RKO (cell line): ENCODE data around the gene TRMT1.
"Not testable (repeated sequence)": the region's sequence is repeated elsewhere in the genome, so short reads cannot be mapped to it uniquely, and the experiment has no call there.

ENCODE experiments used
- DNase-seq: peaks from one replicate; pipeline ENCODE4 v3.0.0-alpha.2; 2016; ENCODE audit warnings: low spot score

Gene TRMT1

DNA sequence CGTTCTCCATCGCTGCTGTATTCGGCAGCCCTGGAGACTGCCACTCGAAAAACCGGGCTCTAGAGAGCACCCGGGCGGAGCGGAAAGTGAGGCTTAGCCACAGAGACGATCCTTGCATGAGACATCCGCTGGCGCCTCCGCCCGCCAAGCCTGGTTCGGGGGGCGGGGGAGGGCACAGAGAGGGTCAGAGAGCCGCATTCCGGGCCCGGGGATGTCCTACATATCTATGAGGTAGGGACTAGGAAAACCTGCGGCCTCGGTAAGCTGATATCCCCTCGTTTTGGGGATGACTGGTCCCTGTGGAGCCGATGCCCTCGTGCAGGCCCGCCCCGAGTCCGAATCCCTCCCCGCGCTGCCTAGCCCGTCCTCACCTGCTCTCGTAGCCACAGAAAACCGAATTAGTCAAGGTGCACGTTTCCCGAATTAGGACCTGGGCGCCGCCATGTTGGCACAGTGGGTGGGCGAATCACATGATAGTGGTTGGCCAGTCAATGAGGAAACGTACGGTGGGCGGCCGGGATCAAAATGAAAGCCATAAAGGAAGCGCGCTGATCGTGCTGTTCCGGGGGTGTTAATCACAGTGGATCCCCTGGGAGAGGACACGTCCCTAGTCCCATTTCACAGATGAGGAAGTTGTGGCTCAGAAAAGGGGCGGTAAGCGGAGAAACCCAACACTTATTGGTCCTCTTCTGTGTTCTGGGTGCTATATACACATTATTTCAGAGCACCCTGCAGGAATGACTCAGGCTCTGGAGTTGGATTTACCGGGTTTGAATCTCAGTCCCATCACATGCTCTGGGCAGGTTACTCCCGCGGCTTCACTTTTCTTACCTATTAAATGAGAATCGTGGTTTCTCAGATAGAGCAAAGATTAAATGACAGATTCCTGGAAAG, at the start of gene TRMT1:
Gene TRMT1 (minus strand): TSS at position 459 of the 894 bp plus-strand sequence. CDS start 341 bp downstream, at position 118.
- peak; percentile 98 for DNase-seq

DNA sequence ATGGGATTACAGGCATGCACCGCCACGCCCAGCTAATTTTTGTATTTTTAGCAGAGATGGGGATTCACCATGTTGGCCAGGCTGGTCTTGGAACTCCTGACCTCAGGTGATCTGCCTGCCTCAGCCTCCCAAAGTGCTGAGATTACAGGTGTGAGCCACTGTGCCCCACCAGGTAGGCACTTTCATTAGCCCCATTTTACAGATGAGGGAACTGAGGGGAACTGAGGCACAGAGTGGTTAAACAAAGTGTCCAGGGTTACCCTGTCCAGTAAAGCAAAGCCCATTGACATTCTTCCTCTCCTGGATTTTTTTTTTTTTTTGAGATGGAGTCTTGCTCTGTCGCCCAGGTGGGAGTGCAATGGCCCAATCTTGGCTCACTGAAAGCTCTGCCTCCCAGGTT, 49.6 kb upstream of the TRMT1 start:
- DNase-seq = not testable (repeated sequence)

DNA sequence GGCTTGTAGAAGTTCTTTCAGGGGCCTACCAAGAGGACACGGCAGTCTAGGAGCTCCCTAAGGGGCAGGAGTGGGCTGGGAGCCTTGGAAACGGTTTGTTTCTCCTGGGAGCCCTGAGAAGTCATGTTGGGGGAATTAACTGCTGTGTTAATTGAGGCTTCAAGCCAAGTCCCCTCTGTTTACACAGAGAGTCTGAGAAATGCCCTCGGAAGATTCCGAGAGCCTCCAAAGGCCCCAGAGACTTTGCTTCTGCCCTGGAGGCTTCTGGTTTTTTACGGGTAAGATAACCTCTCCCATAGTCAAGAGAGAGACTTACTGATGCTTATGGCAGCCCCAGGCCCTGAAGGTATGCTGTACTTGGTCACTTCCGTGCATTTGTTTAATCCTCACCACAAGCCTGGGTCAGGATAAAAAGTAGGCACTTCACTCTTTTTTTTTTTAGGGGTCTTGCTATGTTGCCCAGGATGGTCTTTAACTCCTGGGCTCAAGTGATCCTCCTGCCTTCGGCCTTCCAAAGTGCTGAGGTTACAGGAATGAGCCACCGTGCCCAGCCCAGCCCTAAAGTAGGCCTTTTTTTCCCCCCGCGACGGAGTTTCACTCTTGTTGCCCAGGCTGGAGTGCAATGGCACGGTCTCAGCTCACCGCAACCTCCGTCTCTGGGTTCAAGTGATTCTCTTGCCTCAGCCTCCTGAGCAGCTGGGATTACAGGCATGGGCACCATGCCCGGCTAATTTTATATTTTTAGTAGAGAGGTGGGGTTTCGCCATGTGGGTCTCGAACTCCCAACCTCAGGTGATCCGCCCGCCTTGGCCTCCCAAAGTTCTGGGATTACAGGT, 48.8 kb upstream of the TRMT1 start:
- DNase-seq = no peak

DNA sequence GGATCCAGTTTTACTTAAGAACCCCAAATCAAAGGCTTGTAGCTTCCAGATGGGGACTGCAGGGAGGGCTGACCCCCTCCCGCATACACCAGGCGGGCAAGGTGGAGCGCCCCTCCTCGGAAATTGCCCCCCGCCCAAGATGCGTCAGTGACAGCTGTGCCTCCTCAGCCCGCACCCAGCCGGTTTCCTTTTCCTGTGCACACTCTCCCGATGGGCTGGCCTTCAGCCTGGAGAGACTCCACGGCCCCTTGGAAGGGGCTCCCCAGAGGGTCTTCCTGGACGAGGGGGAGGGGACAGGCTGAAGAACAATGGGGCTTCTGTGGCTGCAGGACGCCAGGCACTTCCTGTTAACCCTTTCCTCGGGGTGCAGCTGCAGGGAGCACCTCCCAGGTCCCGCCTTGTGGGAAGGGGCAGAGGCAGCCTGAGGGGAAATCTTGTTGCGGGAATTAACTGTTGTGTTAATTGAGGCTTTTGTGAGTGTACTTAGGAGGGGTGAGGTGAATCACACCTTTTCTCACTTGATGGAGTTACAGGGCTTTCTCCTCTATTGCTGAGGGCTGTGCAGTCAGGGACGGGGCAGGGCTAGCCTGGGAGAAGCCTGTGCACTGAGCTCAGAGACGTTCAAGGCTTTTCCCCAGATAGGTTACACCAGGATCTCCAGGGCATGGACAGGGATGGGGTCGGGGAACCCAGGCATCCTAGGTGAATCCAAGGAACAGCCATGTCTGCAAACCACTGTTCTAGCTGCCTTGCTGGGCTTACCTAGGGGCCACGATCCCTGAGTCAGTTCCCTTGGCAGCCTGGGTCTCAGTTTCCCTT, 48.0 kb upstream of the TRMT1 start:
- DNase-seq = no peak

DNA sequence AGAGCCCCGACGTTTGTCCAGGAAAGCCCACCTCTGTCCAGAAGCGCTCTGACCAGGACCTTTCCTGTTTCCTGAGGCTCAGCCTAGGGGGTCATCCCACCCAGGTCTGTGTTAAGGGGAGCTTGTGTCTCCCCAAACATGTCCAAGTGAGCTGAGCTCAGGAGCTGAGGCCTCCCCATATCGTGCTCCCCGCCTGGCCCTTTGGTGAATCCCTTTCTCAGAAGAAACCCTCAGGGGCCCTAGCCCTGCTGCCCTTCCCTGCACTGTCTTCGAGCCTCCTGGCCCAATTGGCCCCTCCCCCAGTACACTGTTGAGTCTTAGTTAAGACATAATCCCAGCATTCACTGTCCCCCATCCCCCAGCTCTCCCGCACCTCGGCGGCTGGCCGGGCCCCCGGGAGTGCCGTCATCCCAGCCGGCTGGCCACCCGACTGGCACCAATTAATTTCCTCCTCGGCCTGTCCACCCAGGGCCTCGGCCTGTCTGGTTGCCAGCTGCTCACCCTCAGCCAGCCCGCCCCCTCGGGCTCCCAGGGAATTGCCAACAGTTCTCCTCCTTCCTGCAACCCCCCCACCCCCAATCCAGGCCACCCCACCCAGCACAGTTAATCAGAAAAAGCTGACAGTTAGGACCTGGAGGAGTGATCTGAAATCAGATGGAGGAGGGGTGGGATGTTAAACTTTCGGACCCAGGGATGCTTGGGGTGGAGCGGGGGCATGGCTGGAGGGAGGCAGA, 47.2 kb upstream of the TRMT1 start:
- peak; percentile 71 for DNase-seq

DNA sequence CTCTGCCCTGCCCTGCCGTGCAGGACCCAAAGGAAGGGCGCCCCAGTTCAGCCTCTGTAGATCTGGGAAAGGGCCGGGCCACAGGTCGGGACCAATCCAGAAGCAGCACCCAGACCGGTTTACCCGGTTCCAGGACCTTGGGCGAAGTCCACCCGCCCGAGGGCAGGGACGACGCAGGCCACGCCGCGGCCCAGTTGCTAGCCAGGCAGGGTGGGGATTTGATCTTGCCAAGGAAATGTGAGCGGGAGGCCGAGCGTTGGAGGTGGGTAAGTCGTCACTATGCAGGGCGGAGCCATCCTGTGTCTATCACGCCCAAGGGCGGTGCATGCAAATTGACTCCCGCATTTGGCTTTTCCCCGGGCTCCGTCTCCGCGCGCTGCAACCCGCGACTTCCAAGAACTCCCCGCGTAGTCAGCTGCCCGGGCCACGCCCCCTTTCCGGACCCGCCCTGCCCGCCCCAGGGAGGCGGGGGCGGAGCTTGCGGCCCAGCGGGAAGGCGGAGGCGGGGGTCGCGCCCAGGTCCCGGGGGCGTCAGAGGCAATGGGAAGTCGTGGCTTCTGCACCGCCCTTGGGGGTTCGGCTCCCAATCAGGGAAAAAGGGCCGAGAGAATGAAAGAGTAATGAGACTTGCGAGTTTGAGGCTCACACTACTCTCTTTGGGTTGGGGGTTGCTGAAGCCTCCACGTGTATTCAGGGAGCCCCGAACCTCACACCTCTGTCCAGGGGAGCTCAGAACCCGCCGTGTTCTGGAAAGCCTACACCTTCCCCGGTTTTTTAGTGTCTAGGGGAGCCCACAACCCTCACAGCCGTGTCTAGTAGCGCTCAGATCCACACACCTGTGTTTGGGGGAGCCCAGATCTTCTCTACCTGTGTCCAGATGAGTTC, 46.4 kb upstream of the TRMT1 start:
- DNase-seq = peak; percentile 98

DNA sequence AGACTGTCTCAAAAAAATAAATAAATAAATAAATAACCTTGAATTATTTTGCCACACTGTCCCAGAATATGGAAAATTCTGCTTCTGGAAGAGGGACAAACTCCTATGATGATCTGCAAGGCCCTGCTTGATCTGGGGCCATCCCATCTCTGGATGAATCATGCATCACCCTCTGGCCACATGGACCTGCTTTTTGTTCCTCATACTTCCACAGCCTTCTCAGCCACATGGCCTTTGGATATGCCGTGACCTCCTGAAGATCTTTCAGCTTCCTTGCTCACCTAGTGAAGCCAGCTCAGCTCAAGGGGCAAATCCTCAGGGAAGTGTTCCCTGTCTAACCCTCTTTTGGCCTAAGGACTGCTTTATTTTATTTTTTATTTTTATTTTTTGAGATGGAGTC, 44.0 kb upstream of the TRMT1 start:
- peak; percentile 75 for DNase-seq

DNA sequence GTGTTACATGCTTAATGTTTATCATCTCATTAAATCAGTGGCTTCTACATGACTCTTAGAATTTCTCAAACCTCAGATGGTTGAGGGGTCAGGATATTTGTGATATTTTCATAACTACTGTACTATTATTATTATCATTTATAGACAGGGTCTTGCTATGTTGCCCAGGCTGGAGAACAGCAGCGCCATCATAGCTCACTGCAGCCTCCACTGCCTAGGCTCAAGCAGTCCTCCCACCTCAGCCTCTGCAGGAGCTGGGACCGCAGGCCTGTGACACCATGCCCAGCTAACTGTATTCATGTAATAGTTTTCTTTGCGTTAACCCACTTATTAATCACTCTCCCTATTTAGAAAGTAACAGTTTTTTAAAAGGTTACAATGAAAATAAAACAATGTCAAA, 43.2 kb upstream of the TRMT1 start:
- DNase-seq = no peak

DNA sequence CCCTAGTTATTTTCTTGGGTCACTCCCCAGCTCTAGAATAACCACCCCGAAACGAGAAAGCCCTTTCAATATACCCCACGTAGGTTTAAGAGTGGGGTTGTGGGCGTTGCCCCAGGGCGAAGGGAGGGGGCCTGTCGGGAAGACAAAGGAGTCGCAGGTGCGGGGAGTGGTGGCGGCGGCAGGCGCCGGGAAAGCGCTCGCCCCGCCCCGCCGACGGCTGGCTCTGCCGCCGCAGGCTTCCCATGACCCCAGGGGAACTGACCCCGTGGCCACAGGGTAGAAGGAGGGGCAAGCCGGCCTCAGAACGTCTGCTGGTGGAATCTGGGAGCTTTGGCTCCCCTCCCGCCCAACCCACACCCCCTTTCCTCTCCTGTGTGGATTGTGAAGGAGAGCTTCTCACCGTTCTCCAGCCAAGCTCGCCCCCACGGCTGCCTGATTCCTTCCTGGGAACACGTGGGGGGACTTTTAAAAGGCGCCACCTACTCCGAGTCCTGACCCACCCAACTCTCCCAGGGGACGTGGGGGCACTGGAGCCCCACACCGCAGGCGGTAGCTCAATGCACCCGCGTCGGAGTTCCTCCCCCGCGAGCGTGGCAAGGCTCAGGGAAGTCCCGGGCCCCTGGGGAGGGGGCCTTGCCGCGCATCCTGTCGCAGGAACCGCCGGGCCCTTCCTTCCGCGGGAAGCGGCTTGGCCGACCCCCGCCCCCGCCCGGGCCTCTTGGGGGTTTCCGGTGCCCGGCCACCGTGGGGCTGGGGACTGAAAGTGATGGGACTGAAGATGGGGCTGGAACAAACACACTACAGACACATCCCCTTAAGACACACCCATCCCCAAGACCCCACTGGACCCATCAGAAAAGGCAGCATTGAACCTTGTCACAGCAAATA, 39.2 kb upstream of the TRMT1 start:
- peak; percentile 77 for DNase-seq

DNA sequence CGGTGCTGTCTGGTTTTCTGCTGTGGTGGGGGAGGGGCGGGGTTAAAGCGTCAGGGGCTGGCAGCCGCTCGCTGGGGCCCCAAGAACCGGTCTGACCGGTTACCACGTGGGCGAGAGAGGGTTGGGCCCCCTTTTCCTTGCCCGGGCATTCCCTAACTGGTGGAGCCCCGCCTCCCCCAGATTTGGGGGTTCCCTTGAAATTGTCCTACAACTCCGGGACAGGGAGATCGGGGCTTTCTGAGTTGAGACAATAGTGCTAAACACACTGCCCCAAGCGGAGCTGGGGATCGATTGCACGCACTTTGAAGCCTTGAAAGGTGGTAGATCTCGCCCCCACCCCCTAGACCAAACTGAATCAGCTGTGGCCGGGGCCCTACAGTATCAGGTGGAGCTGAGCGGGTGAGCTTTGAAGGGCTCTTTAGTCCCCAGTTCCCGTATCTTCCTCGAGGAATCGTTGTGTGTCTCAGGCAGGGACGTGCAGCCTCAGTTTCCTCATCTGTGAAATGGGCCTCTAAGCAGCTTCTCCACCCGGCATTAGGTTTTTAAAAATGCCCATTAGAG, 38.5 kb upstream of the TRMT1 start:
- peak; percentile 87 for DNase-seq

DNA sequence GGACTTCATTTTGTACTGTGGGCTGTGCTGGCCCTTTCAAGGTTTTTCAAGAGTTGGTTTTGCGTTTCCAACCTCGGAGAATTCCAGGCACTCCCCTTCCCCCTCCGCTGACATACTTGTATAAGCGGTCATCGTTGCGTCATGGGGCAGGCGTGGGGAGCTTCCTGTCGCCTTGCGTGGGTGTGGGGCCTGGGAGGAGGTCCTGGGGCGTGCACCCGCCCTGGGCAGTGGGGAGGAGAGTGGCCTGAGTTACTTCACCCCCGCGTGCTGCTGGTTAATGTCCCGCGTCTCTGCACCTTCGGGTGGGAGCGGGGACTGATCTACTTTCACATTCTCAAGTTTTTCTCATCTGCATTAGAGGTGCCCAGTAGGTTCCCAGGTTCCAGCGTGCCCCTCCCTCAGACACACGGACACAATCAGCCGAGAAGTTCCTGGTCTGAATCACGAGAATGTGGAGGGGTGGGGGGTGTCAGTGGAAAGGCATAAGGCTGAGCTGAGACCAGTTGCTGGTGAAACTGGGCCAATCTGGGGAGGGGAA, 37.8 kb upstream of the TRMT1 start:
- DNase-seq = peak; percentile 93

DNA sequence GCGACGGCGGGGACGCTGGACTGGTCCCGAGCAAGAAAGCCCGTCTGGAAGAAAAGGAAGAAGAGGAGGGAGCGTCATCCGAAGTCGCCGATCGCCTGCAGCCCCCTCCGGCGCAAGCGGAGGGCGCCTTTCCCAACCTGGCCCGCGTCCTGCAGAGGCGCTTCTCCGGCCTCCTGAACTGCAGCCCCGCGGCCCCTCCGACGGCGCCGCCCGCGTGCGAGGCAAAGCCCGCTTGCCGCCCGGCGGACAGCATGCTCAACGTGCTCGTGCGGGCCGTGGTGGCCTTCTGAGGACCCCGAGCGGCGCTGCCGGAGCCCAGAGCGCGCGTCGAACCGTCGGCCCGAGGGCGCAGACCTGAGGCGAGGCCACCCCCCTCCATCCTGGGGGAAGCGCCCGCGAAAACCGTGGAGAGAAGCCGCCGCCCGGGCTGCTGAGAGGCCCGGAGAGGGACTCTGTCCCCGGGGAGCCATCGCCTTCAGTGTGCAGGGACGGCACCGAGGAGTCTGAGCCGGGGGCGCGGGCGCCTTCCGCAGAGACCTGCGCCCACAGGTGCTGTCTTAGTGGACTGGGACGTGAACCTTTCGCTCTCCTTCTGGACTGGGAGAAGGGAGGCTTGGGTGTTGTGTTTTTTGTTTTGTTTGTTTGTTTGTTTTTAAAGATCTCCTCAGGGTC, 37.2 kb upstream of the TRMT1 start:
- no peak for DNase-seq

DNA sequence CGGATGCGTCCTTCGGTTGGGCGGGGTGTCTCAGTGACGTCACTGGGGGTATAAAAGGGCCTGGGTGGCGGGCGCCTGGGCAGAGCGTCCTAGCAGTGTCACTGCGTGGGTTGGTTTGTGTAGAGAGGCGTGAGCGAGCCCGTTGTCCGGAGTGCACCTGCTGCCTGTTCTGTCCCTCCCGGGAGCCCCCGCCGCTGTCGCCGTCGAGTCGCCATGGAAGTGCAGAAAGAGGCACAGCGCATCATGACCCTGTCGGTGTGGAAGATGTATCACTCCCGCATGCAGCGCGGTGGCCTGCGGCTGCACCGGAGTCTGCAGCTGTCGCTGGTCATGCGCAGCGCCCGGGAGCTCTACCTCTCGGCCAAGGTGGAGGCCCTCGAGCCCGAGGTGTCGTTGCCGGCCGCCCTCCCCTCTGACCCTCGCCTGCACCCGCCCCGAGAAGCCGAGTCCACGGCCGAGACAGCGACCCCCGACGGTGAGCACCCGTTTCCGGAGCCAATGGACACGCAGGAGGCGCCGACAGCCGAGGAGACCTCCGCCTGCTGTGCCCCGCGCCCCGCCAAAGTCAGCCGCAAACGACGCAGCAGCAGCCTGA, 36.5 kb upstream of the TRMT1 start:
- peak; percentile 95 for DNase-seq

DNA sequence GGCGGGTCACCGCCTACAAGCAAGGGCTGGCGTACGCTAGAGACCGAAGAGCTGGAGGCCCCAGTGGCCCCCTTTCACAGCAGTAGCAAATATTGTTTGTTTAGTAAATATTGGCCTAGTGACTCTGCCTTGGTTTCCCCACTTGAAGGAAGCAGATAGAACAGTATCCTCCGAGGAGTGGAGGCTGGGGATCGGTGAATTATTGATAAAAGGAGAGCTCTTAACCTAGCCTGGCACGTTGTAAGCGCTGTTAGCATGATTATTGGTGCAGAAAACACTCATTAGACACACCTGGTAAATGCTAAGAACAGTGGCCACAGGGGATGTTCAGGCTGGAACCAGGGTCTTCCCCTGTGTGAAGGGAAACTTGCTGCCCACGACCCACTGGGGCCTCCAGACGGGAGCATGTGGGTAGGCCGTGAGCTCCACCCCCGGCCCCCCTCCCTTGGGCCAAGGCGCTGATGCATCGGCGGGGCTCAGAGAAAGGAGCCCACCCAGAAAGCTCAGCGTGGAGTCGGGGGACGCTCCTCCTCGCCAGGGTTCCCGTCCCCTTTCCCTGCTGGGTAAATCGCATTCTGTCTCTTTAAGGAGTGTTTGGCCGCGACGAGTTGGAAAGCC, 35.9 kb upstream of the TRMT1 start:
- no peak for DNase-seq

DNA sequence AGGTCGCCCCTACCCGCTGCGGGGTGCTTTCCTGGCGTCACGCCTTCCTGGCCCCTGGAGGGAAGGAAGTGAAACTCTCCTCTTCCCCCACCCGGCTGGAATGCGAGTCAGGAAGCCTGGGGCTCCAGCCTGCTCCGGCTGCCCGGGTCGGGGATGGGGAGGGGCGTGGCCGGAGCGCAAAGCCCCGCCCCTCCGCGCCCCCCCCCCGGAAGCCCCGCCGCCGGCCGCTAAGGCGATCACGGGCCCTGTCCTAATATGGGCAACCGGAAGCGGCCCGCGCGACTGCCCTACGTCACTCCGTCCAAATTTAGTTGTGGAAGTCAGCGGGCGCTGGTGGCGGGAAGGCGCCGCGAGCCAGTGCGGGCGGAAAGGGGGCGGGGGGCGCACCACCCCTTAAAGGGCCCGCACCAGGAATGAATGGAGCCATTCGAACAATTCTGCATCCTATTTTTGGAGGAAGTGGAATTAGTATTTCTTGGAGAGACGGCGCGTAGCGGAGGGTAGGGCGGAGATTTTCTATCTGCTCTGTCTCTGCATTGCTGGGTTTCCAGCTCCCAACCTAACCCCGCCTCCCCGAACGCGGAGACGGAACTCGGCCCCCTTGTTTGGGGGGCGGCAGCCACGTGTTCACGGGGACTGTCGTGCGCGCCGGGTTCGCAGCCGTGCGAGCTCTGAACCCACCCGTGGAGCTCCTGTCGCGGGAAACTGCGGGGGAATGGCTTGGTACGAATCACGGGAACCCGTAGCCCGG, 35.2 kb upstream of the TRMT1 start:
- peak; percentile 97 for DNase-seq

DNA sequence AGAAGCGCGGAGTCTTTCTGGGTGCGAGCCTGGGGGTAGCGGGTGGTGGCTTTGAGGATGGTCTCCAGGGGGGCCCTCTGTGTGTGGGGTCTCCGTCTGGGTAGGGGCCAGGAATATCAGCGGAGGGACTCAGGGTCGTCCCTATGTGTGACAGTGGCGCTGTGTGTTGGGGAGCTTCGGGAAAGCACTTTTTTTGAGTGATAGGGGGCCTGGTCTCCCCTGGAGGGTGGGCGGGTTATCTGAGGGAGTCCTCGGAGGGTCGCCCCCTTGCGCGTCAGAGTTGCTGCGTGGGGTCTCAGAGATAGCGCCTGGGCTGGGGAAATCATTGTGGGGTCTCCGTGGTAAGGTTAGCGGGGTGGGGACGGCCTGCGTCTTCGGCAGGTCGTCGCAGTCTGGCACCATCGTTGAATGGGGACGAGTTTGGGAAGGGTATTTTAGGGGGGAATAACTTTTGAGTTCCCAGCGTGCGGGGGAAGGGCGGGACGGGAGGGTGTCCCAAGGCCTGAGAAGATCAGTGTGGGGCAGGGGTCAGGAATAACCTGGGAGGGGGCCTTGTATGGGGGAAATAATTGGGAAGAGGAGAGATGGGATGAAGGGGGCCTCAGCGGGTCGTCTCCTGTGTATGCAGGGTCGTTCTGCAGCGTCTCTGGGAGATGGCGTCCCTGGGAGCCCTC, 34.5 kb upstream of the TRMT1 start:
- DNase-seq = peak; percentile 20
